PC-3 (cell line): ENCODE results near the gene LRFN3.

ENCODE experiments used
- EZH2 ChIP-seq: fragments of 300-600 bp; sonication (generic); IDR thresholded peaks from one replicate; pipeline ENCODE4 v1.6.1; 2017; ENCODE audit warnings: antibody characterized with exemption, mild to moderate bottlenecking, low read length; ENCODE audit not compliant: unreplicated experiment
- EZH2phosphoT487 ChIP-seq: fragments of 300-600 bp; sonication (generic); IDR thresholded peaks from 2 replicates; pipeline ENCODE4 v1.6.1; 2018; ENCODE audit warnings: mild to moderate bottlenecking, antibody characterized with exemption, low read length, borderline replicate concordance
- TF ChIP-seq, protein P1 (sequence below): fragments of 300-600 bp; sonication (generic); conservative IDR thresholded peaks from 2 replicates; pipeline ENCODE4 v1.5.1; 2017; ENCODE audit warnings: antibody characterized with exemption, low read depth, mild to moderate bottlenecking, low read length

DNA sequence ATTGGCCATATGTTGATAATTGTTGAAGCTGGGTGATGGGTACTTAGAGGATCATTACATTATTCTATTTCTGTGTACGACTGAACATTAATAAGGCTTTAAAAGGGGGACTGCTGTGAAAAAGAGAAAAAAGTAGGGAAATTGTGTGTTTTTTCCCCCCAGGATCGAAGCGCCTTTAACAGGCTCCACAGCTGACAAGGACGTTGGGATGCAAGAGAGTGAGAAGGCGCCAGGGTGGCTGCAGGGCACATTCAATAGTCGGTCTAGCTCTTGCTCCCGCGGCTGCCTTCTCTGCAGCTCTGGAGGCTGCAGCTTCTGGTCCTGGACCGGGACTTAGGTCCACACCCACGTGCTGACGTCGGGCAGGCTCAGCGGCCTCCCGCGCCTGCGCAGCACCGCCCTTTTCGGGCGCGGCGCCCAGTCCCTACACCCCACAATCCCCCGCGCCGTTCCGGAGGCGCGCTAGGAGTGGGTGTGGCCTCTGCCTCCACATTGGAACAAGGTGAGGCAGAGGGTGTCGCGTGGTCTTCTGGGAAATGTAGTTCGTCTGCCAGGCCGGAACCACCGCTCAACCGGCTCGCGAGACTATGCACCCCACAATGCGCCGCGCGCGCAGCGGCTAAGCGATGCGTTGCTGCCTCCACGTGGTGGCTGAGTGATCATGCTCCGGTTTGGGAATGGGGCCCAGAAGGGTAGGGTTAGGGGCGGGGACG, 4.9 kb upstream of the LRFN3 start:
- TF ChIP-seq, protein P1, sequence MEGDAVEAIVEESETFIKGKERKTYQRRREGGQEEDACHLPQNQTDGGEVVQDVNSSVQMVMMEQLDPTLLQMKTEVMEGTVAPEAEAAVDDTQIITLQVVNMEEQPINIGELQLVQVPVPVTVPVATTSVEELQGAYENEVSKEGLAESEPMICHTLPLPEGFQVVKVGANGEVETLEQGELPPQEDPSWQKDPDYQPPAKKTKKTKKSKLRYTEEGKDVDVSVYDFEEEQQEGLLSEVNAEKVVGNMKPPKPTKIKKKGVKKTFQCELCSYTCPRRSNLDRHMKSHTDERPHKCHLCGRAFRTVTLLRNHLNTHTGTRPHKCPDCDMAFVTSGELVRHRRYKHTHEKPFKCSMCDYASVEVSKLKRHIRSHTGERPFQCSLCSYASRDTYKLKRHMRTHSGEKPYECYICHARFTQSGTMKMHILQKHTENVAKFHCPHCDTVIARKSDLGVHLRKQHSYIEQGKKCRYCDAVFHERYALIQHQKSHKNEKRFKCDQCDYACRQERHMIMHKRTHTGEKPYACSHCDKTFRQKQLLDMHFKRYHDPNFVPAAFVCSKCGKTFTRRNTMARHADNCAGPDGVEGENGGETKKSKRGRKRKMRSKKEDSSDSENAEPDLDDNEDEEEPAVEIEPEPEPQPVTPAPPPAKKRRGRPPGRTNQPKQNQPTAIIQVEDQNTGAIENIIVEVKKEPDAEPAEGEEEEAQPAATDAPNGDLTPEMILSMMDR: peak; percentile 81
- TF ChIP-seq EZH2 (no peak), EZH2phosphoT487 (no peak)
